ENCODE measurements around the gene CACNB3. TPM values are rescaled to one million over a fixed set of nuclear protein-coding genes. Genes with fewer than 3 reads are reported as not detected.

The CACNB3 gene
- total RNA-seq, 5 donors from 2014 or later (not counting 1 experiment from before 2014, with no cell fraction given) = 4.3 to 12.4 (median 8.9) TPM

DNA sequence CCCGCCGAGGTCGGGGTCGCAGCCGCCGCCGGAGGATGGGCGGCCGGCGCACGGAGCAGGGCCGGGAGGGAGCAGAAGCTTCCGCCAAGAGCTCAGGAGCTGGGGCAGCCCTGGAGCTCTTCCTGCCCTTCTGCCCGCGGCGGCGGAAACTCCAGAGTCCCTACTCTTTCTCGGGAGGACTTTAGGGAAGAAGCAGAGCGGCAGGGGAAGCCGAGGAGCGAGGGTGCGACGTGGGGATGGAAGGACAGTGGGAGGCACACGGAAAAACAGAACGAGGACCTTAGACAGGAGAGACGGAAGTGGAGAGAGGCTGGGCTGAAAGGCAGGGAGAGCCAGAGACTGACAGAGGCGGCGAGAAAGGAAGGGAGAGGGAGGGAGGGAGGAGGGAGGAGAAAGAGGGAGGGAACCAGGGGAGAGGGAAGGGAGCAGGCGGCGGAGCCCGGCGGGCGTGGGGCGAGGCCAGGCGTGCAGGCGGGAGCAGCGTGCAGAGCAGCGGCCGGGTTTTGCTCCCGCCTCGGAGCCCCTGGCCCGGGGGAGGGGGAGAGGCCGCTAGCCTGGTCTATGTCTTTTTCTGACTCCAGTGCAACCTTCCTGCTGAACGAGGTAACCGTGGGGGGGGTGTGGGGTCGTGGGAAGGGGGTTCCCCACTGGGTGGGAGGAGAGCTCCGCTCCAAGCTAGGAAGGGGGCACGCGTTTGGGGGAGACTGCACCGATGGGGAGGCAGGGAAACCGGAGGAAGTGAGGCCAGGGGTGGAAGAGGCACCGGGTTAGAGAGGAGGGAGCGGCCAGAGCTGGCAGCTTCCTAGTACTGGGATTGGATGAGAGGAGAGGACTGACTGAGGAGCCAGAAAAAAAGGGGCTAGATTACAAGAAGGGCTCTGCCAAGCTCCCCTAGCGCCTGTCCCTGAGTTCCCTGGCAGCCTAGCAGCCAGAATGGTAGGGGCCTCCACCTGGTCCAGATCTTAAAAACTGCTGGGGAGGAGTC is 2.9 kb upstream of the CACNB3 start:
- no peaks in the 10 kb centered on the region for H3K9me3 Mint-ChIP-seq
- ChIA-PET POLR2A (interaction anchor here in 1 of 2 donors (0.7 kb wide), 1 partner anchor 62 kb away, joined by 3 read pairs; no protein-coding TSS in a partner anchor), CTCF (interaction anchor here (0.6 to 1.2 kb wide), 7 partner anchors 20 to 1702 kb away, joined by 3 to 7 read pairs (median 5); no protein-coding TSS in a partner anchor)
- 3% methylated on average over 51 of the region's 54 CpGs for WGBS (ENCODE audit: insufficient coverage)
- no peak overlapping the region for H3K27ac ChIP-seq (ENCODE audit: low read length)
- DNase-seq = peak in 7 of 35 experiments; percentile 6 to 51 (median 13)
- peak overlapping the region; percentile 41 to 63 for H3K27ac Mint-ChIP-seq
- H3K4me3 ChIP-seq (ENCODE audit: control insufficient read depth in 1 of 2, extremely low read depth in 1 of 2, low read length in 1 of 2) = peak overlapping the region; percentile 65 to 77
- peaks cover 0 to 17% of the 10 kb centered on the region in 2 experiments for H3K27me3 ChIP-seq (replicated peaks in 1 of 2; ENCODE audit: control insufficient read depth in 2 of 2, extremely low read depth in 1 of 2, insufficient read depth in 2 of 2, low read length in 1 of 2)
- peak overlapping the region; percentile 84 to 91 (median 89) for H3K4me3 Mint-ChIP-seq
- H3K27me3 Mint-ChIP-seq = peaks cover 0 to 4% of the 10 kb centered on the region in 2 donors
- peaks cover 31 to 41% (median 37%) of the 10 kb centered on the region in 3 donors for H3K4me1 Mint-ChIP-seq
- H3K9me3 ChIP-seq = no peaks in the 10 kb centered on the region
- peaks cover 8 to 49% of the 10 kb centered on the region in 2 experiments for H3K4me1 ChIP-seq (ENCODE audit: control insufficient read depth in 1 of 2, extremely low read depth in 1 of 2, insufficient read depth in 2 of 2, low read length in 2 of 2)
- H3K36me3 Mint-ChIP-seq = no peaks in the 10 kb centered on the region
- no peaks in the 10 kb centered on the region for H3K36me3 ChIP-seq (ENCODE audit: control insufficient read depth in 2 of 2, extremely low read depth in 1 of 2, insufficient read depth in 1 of 2, low read length in 1 of 2)
- peak; percentile 35 to 50 (median 45) for ATAC-seq (replicated peaks in 1 of 4)

DNA sequence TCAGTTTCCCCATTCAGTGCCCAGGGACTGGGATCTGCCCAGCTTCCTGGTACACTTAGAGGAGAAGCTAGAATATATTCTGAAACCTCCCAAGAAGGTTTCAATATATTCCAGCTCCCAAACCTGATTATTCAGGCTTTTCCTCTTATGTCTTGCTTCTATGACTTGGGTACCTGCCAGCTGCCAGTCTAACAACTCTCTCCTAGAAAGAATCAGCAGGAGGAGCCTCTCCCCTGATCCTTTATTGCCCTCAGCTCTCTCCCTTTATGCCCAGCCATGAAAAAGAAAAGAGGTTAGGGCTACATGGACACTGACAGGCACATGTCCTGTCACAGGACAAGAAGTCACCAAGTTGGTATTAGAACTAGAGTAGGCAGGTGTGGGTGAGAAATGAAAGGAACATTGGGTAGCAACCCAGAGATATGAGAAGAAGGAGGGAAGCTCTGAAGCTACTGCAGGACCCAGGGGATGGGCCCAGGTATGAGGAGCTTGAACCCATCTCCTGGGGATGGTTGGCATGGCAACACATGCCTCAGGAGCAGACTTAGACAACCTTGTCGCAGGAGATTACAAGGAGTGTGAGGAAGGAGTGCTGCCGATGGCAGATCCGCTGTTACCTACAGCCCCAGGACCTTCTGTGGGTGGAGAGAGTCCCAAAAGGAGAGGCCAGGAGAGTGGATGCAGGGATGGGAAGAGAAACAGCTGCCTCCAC is 2.0 kb upstream of the CACNB3 start:
- H3K4me3 Mint-ChIP-seq = peak overlapping the region; percentile 84 to 91 (median 89)
- no peaks in the 10 kb centered on the region for H3K9me3 ChIP-seq
- H3K9me3 Mint-ChIP-seq = no peaks in the 10 kb centered on the region
- H3K4me3 ChIP-seq (ENCODE audit: control insufficient read depth in 1 of 2, extremely low read depth in 1 of 2, low read length in 1 of 2) = peak overlapping the region in 1 of 2 donors; percentile 40
- H3K27me3 ChIP-seq (replicated peaks in 1 of 2; ENCODE audit: control insufficient read depth in 2 of 2, extremely low read depth in 1 of 2, insufficient read depth in 2 of 2, low read length in 1 of 2) = peaks cover 0 to 17% of the 10 kb centered on the region in 2 experiments
- peaks cover 0 to 4% of the 10 kb centered on the region in 2 donors for H3K27me3 Mint-ChIP-seq
- peaks cover 31 to 41% (median 37%) of the 10 kb centered on the region in 3 donors for H3K4me1 Mint-ChIP-seq
- peaks cover 8 to 49% of the 10 kb centered on the region in 2 experiments for H3K4me1 ChIP-seq (ENCODE audit: control insufficient read depth in 1 of 2, extremely low read depth in 1 of 2, insufficient read depth in 2 of 2, low read length in 2 of 2)
- no peaks in the 10 kb centered on the region for H3K36me3 ChIP-seq (ENCODE audit: control insufficient read depth in 2 of 2, extremely low read depth in 1 of 2, insufficient read depth in 1 of 2, low read length in 1 of 2)
- POLR2A ChIA-PET = interaction anchor here (0.6 kb wide), 2 partner anchors 103 to 317 kb away, joined by 3 read pairs; no protein-coding TSS in a partner anchor
- H3K36me3 Mint-ChIP-seq = no peaks in the 10 kb centered on the region
- ATAC-seq (replicated peaks in 1 of 4) (no peak), DNase-seq (no peak)
- WGBS (ENCODE audit: insufficient coverage) = no CpG with 5 or more reads among the region's 3 CpGs
- no peak overlapping the region for H3K27ac ChIP-seq (ENCODE audit: low read length)
- H3K27ac Mint-ChIP-seq = peak overlapping the region; percentile 17 to 44
- CTCF ChIA-PET = interaction anchor here in 1 of 2 donors (0.9 kb wide), 1 partner anchor 253 kb away, joined by 3 read pairs; the partner anchor contains the start of gene RHEBL1

DNA sequence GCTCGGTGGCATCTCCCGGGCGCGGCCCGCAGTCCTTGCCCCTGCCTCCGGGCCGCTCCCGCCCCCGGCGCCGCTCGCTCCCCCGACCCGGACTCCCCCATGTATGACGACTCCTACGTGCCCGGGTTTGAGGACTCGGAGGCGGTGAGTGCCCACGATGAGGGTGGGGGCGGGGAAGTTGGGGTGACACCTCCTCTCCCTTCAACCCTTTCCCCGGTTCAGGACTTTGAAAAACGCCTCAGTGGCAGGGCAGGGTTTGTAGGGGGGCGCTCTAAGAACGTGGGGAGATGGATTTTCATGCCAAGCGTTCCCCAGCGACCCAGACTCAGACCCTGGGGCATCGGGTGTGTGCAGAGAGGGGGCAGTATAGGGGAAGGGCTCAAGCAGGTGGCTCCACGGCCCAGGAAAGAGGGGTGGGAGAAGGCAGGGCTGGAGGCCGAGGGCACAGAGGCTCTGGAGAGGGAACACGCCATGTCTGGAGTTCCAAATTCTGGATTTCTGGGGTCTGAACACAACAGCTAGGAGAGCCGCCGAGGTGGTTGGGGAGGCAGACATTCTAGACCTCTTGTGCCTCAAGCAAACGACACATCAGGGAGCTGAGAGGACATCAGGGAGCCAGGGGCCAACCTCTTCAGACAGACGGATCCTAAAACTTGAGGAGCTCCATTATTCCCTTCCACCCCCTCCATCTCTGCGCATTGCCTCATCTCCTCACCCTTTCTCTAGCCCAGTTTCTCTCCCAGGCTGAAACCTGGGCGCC is 715 bp downstream of the CACNB3 start:
- peaks cover 0 to 17% of the 10 kb centered on the region in 2 experiments for H3K27me3 ChIP-seq (replicated peaks in 1 of 2; ENCODE audit: control insufficient read depth in 2 of 2, extremely low read depth in 1 of 2, insufficient read depth in 2 of 2, low read length in 1 of 2)
- ATAC-seq (replicated peaks in 1 of 4) (peak; percentile 2 to 28 (median 16)), DNase-seq (peak in 18 of 35 experiments; percentile 4 to 51 (median 16))
- peak overlapping the region; percentile 74 to 91 (median 86) for H3K4me3 Mint-ChIP-seq
- peaks cover 28 to 40% (median 37%) of the 10 kb centered on the region in 3 donors for H3K4me1 Mint-ChIP-seq
- H3K9me3 Mint-ChIP-seq = no peaks in the 10 kb centered on the region
- no peaks in the 10 kb centered on the region for H3K36me3 ChIP-seq (ENCODE audit: control insufficient read depth in 2 of 2, extremely low read depth in 1 of 2, insufficient read depth in 1 of 2, low read length in 1 of 2)
- peaks cover 0 to 4% of the 10 kb centered on the region in 2 donors for H3K27me3 Mint-ChIP-seq
- peak overlapping the region; percentile 23 to 58 for H3K27ac Mint-ChIP-seq
- WGBS (ENCODE audit: insufficient coverage) = 54% methylated on average over 14 of the region's 37 CpGs
- H3K4me1 ChIP-seq (ENCODE audit: control insufficient read depth in 1 of 2, extremely low read depth in 1 of 2, insufficient read depth in 2 of 2, low read length in 2 of 2) = peaks cover 8 to 46% of the 10 kb centered on the region in 2 experiments
- H3K4me3 ChIP-seq (ENCODE audit: control insufficient read depth in 1 of 2, extremely low read depth in 1 of 2, low read length in 1 of 2) = peak overlapping the region; percentile 15 to 59
- no peak overlapping the region for H3K27ac ChIP-seq (ENCODE audit: low read length)
- POLR2A ChIA-PET = interaction anchor here in 1 of 2 donors (0.6 kb wide), 1 partner anchor 578 kb away, joined by 3 read pairs; no protein-coding TSS in a partner anchor
- no peaks in the 10 kb centered on the region for H3K9me3 ChIP-seq
- CTCF ChIA-PET = interaction anchor here in 1 of 2 donors (0.5 kb wide), 1 partner anchor 184 kb away, joined by 3 read pairs; no protein-coding TSS in a partner anchor
- H3K36me3 Mint-ChIP-seq = no peaks in the 10 kb centered on the region

DNA sequence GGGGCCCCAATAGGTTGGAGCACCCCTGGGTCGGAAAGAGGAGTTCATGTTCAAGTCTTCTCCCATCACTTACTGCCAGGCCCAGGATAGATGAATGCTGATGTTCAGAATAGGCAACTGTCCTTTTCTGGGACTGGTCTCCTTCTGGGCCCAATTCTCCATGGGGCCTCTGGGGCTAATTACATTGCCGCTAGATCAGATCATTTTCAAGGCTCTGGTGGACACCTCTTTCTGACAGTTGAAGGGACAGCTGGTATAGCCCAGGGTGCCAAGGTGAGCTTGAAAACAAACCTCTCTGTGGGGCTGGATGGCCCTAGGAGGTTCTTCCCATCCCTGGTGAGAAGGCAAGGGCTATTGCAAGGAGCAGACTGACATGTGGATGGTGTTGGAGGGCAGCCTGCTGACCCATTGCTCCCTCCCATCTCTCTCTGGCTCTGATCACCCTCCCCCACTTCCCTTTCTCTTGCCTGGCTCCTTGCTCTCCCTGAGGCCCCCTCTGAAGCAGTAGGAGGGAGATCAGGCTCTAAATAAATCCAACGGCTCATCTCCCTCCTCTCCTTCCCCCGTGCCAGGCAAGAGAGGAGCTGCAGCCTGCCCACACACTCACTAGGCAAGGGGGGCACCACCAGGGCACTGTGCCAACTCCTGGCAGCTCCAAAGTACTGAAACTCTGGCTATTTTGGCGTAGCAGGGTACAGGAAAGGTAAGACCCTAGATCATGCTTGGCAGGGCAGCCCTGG is 1.9 kb downstream of the CACNB3 start:
- ChIA-PET POLR2A (interaction anchor here in 1 of 2 donors (0.5 kb wide), 1 partner anchor 128 kb away, joined by 3 read pairs; no protein-coding TSS in a partner anchor), CTCF (no interaction called here)
- H3K36me3 Mint-ChIP-seq = no peaks in the 10 kb centered on the region
- no peak for ATAC-seq (replicated peaks in 1 of 4)
- peaks cover 0 to 17% of the 10 kb centered on the region in 2 experiments for H3K27me3 ChIP-seq (replicated peaks in 1 of 2; ENCODE audit: control insufficient read depth in 2 of 2, extremely low read depth in 1 of 2, insufficient read depth in 2 of 2, low read length in 1 of 2)
- H3K27me3 Mint-ChIP-seq = peaks cover 0 to 4% of the 10 kb centered on the region in 2 donors
- no peaks in the 10 kb centered on the region for H3K36me3 ChIP-seq (ENCODE audit: control insufficient read depth in 2 of 2, extremely low read depth in 1 of 2, insufficient read depth in 1 of 2, low read length in 1 of 2)
- no peak for DNase-seq
- H3K4me1 ChIP-seq (ENCODE audit: control insufficient read depth in 1 of 2, extremely low read depth in 1 of 2, insufficient read depth in 2 of 2, low read length in 2 of 2) = peaks cover 8 to 41% of the 10 kb centered on the region in 2 experiments
- no peaks in the 10 kb centered on the region for H3K9me3 Mint-ChIP-seq
- WGBS (ENCODE audit: insufficient coverage) = 100% methylated on average over 2 of the region's 5 CpGs
- H3K4me1 Mint-ChIP-seq = peaks cover 30 to 40% (median 33%) of the 10 kb centered on the region in 3 donors
- no peaks in the 10 kb centered on the region for H3K9me3 ChIP-seq
- H3K27ac Mint-ChIP-seq = no peak overlapping the region
- H3K4me3 ChIP-seq (ENCODE audit: control insufficient read depth in 1 of 2, extremely low read depth in 1 of 2, low read length in 1 of 2) = no peak overlapping the region
- peak overlapping the region; percentile 63 to 91 (median 74) for H3K4me3 Mint-ChIP-seq
- H3K27ac ChIP-seq (ENCODE audit: low read length) = no peak overlapping the region

DNA sequence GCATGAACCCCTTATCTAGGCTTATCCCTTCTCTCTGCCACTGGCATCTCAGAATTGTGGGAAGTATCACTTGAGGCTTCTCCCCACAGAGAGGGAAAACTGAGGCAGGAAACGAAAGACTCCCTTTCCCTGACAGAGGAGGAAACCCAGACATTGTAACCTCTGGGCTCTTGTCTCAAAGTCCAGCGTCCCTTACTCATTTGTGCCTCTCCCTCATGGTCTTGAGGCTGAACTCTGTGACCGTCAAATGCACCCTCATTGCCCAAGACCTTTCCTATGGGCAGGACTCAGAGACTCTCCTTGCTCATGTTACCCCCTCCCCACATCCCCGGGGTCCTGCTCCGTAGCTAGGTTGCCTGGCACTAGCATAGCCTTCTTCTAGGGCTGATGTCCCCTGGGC is 3.8 kb downstream of the CACNB3 start:
- peaks cover 2 to 23% of the 10 kb centered on the region in 2 experiments for H3K4me1 ChIP-seq (ENCODE audit: control insufficient read depth in 1 of 2, extremely low read depth in 1 of 2, insufficient read depth in 2 of 2, low read length in 2 of 2)
- WGBS (ENCODE audit: insufficient coverage) = 60% methylated on average over 1 of the region's 5 CpGs
- H3K9me3 ChIP-seq = no peaks in the 10 kb centered on the region
- Mint-ChIP-seq H3K4me1 (peaks cover 16 to 22% (median 17%) of the 10 kb centered on the region in 3 donors), H3K36me3 (no peaks in the 10 kb centered on the region), H3K27me3 (no peaks in the 10 kb centered on the region), H3K9me3 (no peaks in the 10 kb centered on the region), H3K27ac (peak overlapping the region in 1 of 2 donors; percentile 74), H3K4me3 (no peak overlapping the region)
- peaks cover 0 to 8% of the 10 kb centered on the region in 2 experiments for H3K27me3 ChIP-seq (replicated peaks in 1 of 2; ENCODE audit: control insufficient read depth in 2 of 2, extremely low read depth in 1 of 2, insufficient read depth in 2 of 2, low read length in 1 of 2)
- no peak for DNase-seq
- ChIA-PET POLR2A (no interaction called here), CTCF (no interaction called here)
- ATAC-seq (replicated peaks in 1 of 4) = no peak
- H3K36me3 ChIP-seq (ENCODE audit: control insufficient read depth in 2 of 2, extremely low read depth in 1 of 2, insufficient read depth in 1 of 2, low read length in 1 of 2) = peaks cover 0 to under 1% of the 10 kb centered on the region in 2 donors
- H3K27ac ChIP-seq (ENCODE audit: low read length) = no peak overlapping the region
- no peak overlapping the region for H3K4me3 ChIP-seq (ENCODE audit: control insufficient read depth in 1 of 2, extremely low read depth in 1 of 2, low read length in 1 of 2)

Measured in T-cell (primary cell).